GM19043 (cell line): ENCODE measurements around the gene CAPN5.

ENCODE experiments used
- ATAC-seq: cut with Tn5 transposase; IDR thresholded peaks from one replicate; pipeline ENCODE4 v1.9.1; 2021; ENCODE audit warnings: low read depth; ENCODE audit not compliant: unreplicated experiment

CAPN5 gene

DNA sequence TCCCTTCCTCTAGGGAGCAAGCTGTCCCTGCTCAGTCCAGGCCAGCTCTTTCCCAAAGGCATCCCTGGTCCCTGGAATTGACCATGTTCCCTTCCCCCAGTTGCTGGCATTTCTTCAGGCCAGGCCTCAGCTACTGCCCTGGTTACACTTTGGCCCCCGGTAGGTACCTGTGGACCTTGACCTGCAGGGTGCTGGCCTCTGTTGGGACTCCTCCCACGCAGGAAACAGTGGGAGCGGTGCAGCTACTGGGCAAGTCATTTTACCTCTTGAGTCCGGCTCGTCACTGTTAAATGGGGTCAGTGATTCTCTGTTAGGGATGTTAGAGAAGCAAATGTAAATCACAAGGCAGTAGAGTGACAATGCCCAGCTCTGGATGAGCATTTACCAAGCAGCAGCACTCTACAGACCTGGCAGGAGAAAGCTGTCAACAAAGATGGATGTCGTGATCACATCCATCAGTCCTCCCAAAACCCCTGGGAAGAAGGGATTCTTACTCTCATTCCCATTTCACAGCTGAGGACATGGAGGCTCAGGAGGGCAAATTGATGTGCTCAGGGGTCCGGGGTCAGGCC lies 78.2 kb downstream of the CAPN5 start:
- no peak for ATAC-seq

DNA sequence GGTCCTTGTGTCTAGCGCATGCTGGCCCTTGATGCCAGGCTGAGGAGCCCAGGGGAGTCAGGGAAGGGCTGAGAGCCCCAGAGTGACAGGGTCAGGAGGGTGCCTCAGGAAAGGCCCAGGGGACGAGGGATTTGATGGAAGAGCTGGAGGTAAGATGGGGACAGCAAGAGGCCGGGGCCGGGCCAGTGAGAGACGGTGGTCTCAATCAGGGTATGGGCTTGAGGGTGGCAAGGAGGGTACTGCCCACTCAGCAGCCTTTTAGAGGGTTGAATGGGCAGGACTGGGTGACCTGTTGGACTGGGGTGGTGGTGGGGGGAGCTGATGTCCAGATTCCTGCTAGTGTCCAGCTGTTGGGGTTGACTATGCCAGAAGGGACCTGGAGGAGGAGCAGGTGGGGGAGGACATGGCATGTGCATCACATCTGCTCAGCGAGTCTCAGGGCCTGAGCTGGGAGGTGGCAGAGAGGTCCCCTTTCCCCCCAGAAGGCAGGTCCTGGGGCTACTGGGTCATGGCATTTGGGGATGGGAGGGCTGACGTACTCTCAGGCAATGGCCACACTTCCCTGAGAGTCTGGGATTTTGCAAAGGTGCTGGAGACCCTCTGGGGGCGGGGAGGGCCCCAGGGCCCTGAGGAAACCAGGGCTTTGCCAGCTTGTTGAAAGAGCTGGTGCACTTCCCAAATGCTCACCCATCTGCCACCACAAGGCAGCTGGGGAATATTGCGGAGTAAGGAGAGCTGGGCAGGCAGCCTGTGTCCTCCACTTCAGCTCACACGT lies 79.7 kb downstream of the CAPN5 start:
- ATAC-seq, result no peak

DNA sequence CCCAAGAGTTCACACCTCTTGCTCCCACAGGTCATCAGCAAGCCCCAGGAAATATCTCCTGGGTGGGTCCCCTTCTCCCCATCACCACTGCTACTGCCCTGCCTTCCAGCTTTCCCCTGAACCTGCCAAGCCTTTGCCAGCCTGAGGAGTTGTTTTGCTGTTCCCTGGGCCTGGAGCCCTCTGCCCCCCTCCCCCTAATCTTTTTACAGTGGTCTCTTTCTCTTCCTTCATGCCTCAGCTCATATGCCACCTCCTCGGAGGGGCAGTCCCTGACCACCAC lies 80.2 kb downstream of the CAPN5 start:
- ATAC-seq, result no peak

DNA sequence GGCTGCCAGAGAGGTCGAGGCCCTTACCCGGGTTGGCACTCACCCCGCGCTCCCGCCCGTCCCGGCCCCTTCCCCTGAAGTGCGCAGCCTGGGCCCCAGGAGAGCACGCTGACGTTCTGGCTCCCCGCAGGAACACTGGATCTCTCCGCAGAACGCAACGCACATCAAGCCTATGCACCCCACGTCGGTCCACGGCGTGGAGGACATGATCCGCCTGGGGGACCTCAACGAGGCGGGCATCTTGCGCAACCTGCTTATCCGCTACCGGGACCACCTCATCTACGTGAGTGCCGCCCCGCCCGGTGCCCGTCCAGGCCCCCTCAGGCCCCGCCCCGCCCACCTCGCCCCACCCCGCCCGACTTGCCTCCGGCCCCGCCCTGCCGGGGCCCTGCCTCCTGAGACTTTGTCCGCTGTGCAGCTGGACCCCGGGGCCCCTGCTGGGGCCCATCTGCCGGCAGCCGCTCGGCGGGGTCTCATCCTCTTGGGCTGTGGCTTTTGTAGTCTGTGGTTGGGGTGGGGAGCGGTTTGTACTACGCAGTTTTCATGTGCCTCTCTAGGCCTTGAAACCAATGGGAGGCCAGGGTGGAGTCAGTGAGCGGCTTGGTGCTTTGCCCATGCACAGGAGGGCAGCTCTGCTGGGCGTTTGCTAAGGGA lies 81.0 kb downstream of the CAPN5 start:
- ATAC-seq, result no peak

DNA sequence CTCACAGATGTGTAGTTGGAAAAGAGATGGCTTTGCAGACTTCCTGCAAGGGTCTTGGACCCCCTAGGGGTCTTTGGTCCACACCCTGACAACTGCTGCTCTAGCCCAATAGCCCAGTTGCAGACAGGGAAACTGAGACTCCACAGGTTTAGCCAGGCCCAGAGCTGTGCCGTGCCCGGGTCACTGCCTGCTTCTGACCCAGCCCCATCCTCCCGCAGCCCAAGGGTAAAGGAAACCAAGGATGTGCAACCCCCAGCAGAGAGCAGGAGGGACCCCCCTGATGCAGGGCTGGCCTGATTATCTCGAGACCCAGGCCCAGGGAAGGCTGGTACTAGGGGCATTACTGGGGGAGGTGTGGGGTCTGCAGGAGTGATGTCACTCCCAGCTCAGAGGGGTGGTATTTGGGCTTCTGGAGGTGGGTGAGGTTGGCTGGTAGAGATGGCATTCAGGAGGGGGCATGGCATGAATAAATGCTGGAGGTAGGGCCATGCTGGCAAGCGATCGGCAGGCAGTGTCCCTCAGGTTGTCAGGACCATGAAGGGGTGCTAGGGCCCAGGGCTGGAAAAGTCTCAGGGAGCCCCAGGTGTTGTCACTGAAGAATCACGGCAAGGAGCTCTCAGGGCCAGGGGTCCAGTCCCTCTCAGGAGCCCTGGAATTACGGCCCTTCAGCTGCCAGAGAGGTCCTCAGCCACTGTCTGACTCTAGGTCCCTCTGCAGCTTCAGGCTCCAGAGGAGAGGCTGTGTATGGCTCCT lies 82.4 kb downstream of the CAPN5 start:
- no peak for ATAC-seq

DNA sequence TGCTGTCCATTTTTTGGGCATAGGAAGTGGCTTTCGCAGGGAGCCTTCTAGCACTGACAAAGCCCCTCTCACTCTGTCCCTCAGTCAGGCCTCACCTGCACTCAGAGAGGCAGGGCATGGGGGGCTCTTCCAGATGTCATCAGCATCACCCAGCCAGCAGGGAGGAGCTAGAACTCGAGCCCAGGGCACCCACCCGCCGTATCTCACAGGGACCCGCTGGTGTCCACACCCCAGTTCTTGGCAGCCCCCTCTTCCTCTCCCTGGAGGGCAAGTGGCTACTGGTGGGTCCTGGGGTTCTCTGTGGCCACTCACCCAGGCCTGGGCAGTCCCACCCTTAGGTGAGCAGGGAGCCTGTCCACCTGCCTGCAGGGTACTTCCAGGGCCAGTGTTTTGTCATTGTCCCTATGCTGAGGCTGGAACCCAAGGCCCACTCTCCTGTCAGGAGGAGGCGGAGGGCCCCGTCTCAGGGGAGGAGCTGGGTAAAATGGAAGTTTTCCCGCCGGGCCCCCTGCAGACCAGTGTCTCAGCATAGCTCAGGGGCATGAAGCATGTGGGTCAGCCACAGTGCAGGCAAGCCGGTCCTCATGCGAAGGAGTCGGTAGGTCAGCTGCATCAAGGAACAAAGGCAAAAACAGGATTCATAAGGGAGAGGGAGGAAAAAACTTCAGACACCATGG lies 83.1 kb downstream of the CAPN5 start:
- no peak for ATAC-seq

DNA sequence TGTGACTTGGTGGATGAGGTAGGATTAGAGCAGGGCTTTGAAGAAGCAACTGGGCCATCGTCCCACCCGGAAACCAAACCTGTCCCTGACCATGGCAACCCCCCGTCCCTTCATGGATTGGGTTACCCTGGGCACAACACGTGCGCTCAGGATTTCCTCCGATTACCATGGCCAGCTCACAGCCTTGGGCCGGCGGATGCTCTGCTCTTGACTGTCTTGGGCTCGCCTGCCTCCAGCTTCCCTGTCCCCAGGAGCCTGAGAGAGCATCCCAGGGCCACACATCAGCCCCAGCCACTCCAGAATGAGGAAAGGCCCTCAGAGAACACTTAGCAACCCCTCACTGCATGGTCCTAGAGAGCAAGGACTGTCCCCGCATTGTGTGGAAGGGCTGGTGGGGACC lies 84.1 kb downstream of the CAPN5 start:
- ATAC-seq, result no peak

DNA sequence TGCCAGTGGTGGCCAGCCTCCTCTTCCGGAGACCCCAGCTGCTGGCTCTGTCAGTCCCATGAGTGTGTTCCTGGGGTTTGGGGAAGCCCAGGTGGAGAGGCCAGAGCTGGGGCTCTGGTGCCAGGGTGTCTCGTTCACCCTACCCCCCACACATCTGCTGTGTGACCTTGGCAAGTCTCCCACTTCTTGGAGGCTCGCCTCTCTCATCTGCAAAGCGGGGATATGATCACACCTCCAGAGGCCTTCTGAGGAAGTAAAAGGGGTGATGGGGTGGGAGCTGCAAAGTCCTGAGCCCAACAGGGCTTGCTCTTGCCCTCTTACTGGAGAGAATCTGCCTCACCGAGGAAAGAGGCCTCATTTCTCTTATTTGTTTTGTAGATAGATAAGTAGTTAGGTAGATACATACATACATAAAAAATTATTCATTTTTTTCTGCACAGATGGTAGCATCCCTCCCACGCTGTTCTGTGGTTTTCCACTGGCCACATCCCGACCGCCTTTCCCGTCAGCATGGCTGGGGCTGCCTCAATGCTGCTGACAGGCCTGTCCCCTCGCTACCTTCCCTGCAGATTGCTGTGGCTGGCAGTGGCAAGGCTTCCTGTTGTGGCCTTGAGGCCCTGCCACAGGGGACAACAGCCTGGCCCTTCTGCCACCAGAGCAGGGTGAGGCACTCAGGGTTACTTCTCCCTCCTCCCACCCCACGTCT lies 85.2 kb downstream of the CAPN5 start:
- ATAC-seq, result no peak

DNA sequence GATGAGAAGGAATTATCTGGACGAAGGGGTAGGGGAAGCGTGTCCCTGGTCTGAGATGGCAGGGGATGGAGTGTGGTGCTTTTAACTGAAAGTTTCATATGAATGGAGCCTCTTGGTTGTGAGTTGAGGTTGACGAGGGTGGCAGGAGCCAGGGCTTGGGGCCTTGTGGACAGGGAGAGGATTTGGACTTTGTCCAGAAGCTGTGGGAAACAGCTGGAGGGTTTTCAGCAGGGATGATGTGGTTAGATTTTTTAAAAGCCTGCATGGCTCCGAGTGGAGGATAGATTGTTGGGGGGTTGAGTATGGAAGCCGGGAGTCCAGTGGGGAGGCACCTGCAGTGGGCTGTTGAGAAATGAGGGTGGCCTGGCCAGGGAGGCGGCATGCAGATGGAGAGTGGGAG lies 86.1 kb downstream of the CAPN5 start:
- ATAC-seq, result no peak

DNA sequence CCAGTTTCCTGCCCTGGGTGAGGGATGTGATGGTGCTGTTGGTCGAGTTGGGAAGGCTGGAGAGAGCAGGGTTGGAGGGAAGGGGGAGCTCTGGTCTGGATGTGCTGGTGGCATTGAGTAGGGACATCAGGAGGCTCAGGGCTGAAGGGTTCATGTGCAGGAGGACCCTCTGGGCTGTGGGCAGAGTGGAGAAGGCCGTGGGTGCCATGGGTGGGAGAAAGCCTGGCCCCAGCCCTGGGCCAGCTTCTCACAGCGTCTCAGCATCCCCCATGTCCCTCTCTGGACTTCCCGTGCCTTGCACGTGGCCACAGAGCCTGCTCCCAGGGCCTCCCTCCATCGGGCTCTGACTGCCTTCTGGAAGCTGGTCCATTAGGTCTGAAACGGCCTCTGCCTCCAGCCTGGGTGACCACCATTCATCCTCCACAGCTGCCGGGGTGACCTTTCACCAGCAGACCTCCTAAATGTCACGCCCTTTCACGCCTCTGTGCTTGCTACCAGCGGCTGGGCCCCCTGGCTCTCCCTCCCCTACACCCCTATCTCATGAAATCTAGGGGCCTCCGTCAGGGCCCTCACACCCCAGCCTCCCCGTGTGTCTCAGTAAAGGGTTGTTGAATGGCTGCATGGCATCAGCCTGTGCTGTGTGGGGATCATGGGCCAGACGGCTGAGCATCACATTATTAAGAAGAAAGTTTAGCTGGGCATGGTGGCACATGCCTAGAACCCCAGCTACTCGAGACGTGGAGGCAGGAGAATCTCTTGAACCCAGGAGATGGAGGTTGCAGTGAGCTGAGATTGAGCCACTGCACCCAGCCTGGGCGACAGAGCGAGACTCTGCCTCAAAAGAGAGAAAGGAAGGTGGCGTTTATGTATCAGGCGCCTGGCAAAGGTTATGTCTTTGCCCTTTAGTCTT lies 86.8 kb downstream of the CAPN5 start:
- no peak for ATAC-seq

DNA sequence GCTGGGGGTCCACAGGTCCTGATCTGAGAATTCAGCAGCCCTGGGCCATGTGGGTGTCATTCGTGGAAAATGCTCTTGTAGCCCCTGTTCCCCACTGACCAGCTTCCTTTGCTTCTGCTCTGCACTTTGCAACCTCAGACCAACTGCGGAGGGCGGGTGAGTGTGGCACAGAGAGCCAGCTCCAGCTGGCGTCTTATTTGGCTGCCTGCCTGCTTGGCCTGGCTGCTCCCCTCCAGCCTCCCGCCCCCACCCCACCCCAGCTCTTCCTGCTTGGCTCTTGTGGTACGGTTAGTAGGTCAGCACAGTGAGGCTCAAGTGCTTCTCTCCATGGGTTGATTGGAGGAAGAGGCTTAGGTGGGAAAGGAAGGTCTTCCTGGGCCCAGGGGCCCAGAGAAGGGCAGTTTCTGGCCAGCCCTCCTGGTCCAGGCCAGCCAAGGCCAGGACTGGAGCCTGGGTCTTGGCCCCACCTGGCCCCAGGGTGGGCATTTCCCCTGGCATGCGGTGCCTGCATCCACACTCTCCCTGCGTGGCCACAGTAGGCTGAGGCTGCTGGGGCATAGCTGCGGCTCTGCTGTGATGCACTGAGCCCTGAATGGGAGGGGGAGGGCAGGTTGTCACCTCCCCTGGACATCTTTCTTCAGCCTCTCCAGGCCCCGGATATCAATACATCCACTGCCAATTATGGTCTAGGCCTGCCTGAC lies 87.8 kb downstream of the CAPN5 start:
- no peak for ATAC-seq

DNA sequence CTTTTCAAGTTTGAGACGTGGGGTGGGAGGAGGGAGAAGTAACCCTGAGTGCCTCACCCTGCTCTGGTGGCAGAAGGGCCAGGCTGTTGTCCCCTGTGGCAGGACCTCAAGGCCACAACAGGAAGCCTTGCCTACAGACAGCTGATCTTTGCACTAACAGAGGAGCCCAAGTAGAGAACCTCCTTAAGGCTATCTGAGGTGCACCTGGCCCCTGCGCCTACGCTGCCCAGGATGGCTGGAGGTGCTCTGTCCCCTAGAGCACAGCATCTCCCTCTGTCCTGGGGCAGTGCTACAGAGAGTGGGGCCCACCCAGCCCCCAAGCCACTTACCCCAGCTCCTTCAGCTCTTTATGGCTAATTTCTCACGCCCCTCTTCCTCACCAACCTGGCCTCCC lies 88.3 kb downstream of the CAPN5 start:
- ATAC-seq, result no peak

DNA sequence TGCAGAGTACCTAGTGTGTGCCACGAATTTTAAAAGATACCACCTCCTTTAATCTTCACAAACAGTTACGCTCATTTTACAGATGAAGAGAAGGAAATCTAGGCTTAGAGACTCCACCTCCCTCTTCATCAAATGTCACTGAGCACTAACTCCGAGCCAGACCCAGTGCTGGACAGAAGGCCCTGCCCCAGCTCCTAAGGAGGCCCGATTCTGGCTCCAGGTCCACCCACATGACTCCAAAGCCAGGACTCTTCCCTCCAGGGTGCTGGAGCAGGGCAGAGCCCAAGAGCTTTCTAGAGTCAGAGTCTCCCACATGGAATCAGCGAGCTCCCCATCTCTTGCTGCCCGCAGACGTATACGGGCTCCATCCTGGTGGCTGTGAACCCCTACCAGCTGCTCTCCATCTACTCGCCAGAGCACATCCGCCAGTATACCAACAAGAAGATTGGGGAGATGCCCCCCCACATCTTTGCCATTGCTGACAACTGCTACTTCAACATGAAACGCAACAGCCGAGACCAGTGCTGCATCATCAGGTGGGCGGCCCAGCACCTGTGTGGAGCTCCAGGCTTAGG lies 88.9 kb downstream of the CAPN5 start:
- no peak for ATAC-seq

DNA sequence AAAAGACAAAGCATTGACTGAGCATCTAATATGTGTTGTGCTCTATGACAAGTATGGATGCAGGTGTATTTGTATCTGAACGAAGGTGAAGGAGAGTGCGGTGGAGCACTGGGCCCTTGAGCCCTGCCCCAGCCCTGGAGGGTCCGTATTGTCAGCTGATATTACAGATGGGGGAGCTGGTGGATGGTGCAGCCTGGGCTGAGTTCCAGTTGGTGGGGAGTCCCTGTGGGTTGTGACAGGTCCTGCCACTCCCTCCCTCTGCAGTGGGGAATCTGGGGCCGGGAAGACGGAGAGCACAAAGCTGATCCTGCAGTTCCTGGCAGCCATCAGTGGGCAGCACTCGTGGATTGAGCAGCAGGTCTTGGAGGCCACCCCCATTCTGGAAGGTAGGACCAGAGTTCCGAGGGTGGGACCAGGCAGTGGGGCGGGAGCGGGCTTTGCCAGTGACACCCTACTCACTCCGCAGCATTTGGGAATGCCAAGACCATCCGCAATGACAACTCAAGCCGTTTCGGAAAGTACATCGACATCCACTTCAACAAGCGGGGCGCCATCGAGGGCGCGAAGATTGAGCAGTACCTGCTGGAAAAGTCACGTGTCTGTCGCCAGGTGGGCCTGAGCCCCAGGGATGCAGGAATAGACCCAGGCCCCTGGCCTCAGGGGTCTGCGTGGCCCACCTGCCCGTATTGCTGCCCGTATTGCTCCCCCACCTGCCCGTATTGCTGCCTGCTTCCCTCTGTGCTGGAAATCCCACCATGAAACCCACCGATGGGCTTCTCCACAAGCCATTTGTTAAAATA lies 89.8 kb downstream of the CAPN5 start:
- no peak for ATAC-seq

DNA sequence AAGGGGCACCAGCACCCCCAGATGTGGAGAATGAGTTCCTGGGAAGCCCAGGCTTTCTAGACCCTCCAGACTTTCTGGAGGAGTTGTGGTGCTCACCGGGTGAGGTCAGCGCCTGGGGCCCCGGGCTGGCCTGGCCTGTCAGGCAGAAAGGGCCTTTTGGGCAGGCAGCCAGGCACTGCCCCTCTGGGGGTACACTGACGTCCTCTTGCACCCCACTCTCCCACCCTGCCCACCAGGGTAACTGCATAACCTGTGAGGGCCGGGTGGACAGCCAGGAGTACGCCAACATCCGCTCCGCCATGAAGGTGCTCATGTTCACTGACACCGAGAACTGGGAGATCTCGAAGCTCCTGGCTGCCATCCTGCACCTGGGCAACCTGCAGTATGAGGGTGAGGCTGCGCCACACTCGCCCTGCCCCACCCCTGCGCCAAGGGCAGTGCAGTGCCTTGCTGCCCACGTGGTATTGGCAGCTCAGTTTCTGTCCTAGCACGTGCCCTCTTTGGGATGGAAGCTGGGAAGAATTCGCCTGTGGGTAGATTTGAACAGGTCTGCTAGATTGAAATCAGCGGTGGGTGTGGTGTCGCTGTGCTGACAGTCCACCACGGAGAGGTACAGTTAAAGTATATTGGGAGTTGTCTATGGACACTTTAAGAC lies 91.4 kb downstream of the CAPN5 start:
- no peak for ATAC-seq

DNA sequence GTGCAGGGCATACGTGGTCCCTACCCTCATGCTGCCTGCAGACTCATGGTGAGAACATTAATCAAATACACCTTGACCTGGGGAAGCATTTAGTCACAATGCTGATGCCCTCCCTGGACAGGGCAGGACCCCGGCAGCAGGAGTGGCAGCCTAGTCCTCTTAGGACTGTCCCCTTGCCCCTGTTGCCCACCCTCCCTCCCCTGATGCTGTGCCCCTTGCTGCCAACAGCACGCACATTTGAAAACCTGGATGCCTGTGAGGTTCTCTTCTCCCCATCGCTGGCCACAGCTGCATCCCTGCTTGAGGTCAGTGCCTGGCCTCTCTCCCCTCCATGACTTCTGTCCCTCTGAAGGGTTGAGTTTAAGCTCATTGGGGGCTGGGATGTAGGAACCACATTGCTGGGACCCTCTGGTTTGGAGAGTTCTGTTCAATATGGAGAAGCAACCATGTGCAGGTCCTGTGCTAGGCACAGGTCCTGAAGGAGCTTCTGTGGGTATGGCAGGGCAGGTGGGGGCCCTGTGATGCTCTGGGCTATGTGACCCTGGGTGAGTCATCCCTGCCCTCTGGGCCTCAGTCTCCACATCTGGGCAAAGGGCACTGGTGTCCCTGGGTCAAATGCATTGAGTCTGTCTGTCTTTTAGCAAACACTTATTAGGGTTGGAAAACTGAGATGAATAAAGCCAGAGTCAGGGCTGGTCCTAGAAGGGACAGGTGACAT lies 92.6 kb downstream of the CAPN5 start:
- ATAC-seq, result no peak
